VCaP (cell line): ENCODE data around the gene CSAD.
"Not testable (repeated sequence)": the region's sequence is repeated elsewhere in the genome, so short reads cannot be mapped to it uniquely, and the experiment has no call there.

Source experiments
- H3K27ac ChIP-seq: fragments of 450-650 bp; 2 replicates; pipeline ENCODE4 v1.5.1; 2017
- TF ChIP-seq, protein P1 (sequence below): fragments of 450-650 bp; conservative IDR thresholded peaks from 2 replicates; pipeline ENCODE4 v1.5.1; 2017; ENCODE audit warnings: mild to moderate bottlenecking, moderate library complexity

CSAD gene

DNA sequence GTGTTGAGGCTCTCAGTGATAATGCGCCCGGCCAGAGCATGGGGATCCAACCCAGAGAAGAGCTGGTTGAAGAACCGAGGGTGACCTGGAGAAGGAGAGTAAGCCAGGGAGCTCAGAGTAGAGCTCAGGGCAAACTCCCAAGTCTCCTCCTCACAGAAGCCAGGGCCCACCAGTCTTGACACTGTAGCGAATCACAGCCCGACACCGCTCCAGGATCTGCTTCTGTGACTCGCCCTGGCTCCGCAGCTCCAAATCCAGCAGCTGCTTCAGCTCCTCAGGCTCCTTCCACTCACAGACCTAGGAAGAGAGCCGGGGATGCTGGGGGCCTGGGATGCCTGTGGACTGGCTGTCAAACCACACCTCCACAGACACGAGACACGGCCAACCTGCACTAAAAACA is 8.4 kb downstream of the CSAD start:
- peak overlapping the region; percentile 72 for H3K27ac ChIP-seq
- TF ChIP-seq, protein P1, sequence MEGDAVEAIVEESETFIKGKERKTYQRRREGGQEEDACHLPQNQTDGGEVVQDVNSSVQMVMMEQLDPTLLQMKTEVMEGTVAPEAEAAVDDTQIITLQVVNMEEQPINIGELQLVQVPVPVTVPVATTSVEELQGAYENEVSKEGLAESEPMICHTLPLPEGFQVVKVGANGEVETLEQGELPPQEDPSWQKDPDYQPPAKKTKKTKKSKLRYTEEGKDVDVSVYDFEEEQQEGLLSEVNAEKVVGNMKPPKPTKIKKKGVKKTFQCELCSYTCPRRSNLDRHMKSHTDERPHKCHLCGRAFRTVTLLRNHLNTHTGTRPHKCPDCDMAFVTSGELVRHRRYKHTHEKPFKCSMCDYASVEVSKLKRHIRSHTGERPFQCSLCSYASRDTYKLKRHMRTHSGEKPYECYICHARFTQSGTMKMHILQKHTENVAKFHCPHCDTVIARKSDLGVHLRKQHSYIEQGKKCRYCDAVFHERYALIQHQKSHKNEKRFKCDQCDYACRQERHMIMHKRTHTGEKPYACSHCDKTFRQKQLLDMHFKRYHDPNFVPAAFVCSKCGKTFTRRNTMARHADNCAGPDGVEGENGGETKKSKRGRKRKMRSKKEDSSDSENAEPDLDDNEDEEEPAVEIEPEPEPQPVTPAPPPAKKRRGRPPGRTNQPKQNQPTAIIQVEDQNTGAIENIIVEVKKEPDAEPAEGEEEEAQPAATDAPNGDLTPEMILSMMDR = no peak

GRCh38 chr12:53171725-53172329 is 8.9 kb downstream of the CSAD start:
- TF ChIP-seq, protein P1 = no peak
- peak overlapping the region; percentile 72 for H3K27ac ChIP-seq

DNA sequence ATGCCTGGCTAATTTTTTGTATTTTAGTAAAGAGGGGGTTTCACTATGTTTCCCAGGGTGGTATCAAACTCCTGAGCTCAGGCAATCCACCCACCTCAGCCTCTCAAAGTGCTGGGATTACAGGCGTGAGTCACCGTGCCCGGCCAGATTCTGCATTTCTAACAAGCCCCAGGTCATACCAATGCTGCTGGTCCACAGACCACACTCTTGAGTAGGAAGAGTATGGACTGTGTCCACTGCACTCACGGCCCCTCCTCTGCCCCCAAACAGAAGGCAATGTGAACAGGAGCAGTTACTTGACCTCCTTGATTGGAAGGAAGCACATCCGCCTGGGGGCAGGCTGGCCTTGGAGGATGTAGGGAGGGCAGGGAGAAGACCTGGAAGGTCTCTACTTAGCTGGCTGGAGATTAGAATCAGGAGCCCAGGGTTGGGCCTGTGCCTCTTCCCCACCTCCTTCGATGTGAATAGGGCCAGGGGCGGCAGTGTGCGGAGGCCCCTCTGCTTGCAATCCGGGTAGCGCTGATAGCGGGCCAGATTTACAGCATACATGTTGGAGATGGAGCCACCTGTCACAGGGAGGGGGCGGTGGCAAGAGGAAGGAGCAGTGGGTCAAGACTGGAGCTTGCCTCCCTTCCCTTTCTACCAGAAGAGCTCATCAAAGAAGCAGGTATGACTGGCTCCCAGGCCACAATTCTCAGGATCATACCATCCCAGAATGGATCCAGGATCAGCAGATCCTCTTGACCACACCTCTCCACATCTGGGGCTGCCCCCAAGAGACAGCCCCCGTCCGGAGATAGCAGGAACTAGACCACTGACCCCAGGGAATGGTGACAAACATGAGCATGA is 9.6 kb downstream of the CSAD start:
- peak overlapping the region; percentile 72 for H3K27ac ChIP-seq
- TF ChIP-seq, protein P1 = no peak

- TF ChIP-seq, protein P1 = no peak
- H3K27ac ChIP-seq = no peak overlapping the region
Observed at GRCh38 chr12:53170215-53170614, 10.5 kb downstream of the CSAD start.

DNA sequence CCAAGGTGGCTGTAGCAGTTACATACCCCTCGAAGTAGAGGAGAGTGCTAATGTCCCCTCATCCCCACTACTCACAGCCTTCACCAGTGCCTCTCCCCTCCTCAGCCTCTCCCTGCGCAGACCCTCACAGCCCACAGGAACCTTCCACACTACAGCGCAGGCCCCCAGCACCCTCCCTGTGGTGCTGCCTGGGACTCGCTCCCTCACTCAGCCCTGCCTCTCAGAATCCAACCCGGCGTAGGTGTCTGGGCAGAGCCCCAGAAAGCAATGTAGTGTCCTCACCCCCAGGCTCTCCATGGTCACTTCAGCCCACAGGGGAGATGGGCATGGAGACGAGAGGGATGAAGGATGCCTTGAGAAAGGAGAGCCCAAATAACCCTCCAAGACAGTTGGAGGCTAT is 11.1 kb downstream of the CSAD start:
- TF ChIP-seq, protein P1 = no peak
- H3K27ac ChIP-seq = no peak overlapping the region

GRCh38 chr12:53166837-53167236 is 13.9 kb downstream of the CSAD start:
- no peak overlapping the region for H3K27ac ChIP-seq
- TF ChIP-seq, protein P1 = no peak

DNA sequence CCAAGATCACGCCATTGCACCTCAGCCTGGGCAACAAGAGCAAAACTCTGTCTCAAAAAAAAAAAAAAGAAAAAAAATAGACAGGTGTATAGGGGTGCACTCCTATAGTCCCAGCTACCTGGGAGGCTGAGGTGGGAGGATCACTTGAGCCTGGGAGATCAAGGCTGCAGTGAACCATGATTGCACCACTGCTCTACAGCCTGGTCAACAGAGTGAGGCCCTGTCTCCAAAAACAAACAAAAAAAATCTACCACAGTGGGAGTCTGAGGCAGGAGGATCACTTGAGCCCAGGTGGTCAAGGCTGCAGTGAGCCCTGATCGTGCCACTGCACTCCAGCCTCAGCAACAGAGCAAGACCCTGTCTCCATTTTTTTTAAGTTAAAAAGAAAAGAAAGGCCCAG is 17.7 kb downstream of the CSAD start:
- not testable (repeated sequence) for H3K27ac ChIP-seq
